Testis (tissue), 2 donors: ENCODE results near the gene CCNL2.

Experiments
- POLR2A ChIP-seq: fragments of 450-650 bp; IDR thresholded peaks from one replicate; pipeline ENCODE4 v1.6.1; 2017; ENCODE audit warnings: antibody characterized with exemption, mild to moderate bottlenecking, moderate library complexity
- TF ChIP-seq, protein P1 (sequence below), 3 experiments: fragments of 450-650 bp in 2 of 3; fragments of 200-600 bp in 1 of 3; sonication (generic) in 1 of 3; IDR thresholded peaks; one replicate each; pipeline ENCODE4 v1.5.1; 2016 to 2019; ENCODE audit warnings: antibody characterized with exemption in 3 of 3, mild to moderate bottlenecking in 2 of 3, moderate library complexity in 1 of 3

GRCh38 chr1:1361233-1361981 is 37.7 kb downstream of the CCNL2 start:
- TF ChIP-seq, protein P1, sequence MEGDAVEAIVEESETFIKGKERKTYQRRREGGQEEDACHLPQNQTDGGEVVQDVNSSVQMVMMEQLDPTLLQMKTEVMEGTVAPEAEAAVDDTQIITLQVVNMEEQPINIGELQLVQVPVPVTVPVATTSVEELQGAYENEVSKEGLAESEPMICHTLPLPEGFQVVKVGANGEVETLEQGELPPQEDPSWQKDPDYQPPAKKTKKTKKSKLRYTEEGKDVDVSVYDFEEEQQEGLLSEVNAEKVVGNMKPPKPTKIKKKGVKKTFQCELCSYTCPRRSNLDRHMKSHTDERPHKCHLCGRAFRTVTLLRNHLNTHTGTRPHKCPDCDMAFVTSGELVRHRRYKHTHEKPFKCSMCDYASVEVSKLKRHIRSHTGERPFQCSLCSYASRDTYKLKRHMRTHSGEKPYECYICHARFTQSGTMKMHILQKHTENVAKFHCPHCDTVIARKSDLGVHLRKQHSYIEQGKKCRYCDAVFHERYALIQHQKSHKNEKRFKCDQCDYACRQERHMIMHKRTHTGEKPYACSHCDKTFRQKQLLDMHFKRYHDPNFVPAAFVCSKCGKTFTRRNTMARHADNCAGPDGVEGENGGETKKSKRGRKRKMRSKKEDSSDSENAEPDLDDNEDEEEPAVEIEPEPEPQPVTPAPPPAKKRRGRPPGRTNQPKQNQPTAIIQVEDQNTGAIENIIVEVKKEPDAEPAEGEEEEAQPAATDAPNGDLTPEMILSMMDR (IDR thresholded peaks at IDR 0.05) = no peak
- TF ChIP-seq POLR2A = no peak
